ENCODE data around the gene ZNF853. TPM values are rescaled to one million over a fixed set of nuclear protein-coding genes. Genes with fewer than 3 reads are reported as not detected.

The ZNF853 gene
- total RNA-seq, 1 experiment from 2014 or later = not detected

DNA sequence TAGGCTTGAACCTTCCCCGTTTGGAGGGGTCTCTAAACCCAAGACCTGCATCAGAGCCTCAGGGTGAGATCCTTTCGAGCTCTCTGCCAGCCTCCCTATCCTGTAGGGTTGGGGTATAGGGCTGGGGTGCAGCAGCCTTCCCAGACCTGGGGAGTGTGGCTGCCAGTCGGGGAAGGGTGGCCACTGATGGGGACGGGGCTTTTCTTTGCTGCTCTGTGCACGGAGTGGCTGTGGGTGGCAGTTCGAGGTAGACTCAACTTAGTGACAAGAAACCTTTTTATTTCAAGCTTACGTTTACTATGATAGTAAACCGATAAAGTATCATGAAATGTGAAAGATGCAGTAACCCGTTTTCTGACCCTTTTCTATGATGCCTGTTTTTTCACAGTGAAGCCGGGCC lies 34.7 kb downstream of the ZNF853 start:
- no peak overlapping the region for H2AFZ ChIP-seq (ENCODE audit: low read length)
- H3K9me2 ChIP-seq (replicated peaks; ENCODE audit: insufficient read depth, low read length) = no peaks in the 10 kb centered on the region
- H3K4me3 ChIP-seq (ENCODE audit: low read length) = no peak overlapping the region
- H3K4me2 ChIP-seq (ENCODE audit: low read depth, low read length, poor library complexity, severe bottlenecking) = no peak overlapping the region
- no peak overlapping the region for H3K27ac ChIP-seq (ENCODE audit: low read length)
- no peaks in the 10 kb centered on the region for H3K9me3 ChIP-seq (ENCODE audit: low read length)
- DNase-seq = no peak
- no peaks in the 10 kb centered on the region for H3K4me1 ChIP-seq (ENCODE audit: low read length)
- H3K79me2 ChIP-seq (ENCODE audit: low read length) = peaks cover 5% of the 10 kb centered on the region; the same call in 1 of the 2 replicates
- no peak overlapping the region for H3K9ac ChIP-seq (ENCODE audit: low read length)
- no peaks in the 10 kb centered on the region for H3K27me3 ChIP-seq (ENCODE audit: low read length)
- H3K36me3 ChIP-seq (ENCODE audit: insufficient read depth, low read length) = peaks cover 6% of the 10 kb centered on the region; the same call in 1 of the 2 replicates
- H4K20me1 ChIP-seq (ENCODE audit: insufficient read depth, low read depth, low read length) = no peaks in the 10 kb centered on the region

DNA sequence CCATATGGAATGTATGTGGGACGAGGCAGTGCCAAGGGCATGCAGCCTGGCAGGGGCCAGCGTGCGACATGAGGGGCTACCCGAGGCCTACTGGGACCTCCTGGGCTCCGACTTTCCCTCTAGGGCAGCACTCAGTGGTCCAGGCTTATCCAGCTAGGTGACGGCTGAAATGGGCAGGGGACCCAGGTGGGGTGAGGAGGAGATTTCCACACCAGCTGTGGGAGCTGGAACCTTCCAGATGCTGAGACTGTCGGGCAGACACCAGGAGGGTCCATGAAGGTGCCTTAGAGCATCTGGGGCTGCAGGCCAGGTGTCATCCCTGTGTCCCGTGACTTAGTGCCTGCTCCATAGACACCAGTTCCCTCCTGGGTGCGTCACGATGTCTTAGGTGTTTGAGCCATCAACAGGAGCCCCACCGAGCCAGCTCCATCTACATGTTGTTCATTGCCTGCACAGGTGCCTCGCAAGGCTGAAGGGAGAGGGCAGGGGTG lies 35.2 kb downstream of the ZNF853 start:
- Histone ChIP-seq H3K36me3 (ENCODE audit: insufficient read depth, low read length) (peaks cover 6% of the 10 kb centered on the region; the same call in 1 of the 2 replicates), H2AFZ (ENCODE audit: low read length) (no peak overlapping the region), H3K9me3 (ENCODE audit: low read length) (no peaks in the 10 kb centered on the region)

DNA sequence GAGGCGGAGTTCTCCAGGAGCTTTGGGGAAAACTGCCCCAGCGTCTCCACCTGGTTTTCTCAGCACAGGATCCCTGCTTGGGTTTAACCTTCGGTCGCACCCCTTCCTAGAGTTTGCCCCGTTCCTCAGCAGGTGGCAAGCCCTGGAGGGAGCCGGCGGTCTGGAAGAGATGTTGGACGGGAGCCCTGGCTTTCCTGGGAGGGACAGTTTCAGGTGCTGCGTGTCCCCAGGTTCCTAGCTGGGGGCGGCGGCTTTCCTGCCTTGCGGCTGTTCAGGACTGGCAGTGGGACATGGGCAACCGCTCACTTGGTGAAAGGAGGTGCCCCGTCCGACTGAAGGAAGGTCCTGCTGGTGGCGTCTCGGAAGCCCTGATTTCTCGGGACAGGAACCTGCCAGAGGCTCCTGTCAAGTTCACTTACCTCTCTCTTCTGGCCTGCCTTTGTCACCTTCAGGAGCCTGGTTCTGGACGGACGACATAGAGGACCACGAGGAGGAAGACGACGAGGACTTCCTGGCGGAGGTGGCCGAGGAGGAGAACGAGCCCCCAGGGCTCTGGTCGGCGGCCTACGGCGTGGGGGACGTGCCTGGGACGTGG lies 36.5 kb downstream of the ZNF853 start:
- Histone ChIP-seq H3K4me2 (ENCODE audit: low read depth, low read length, poor library complexity, severe bottlenecking) (no peak overlapping the region), H3K9me3 (ENCODE audit: low read length) (no peaks in the 10 kb centered on the region)

More for the DNA sequence above, 35.2 kb downstream of the ZNF853 start:
- no peaks in the 10 kb centered on the region for H3K9me2 ChIP-seq (replicated peaks; ENCODE audit: insufficient read depth, low read length)
- H4K20me1 ChIP-seq (ENCODE audit: insufficient read depth, low read depth, low read length) = no peaks in the 10 kb centered on the region
- H3K4me2 ChIP-seq (ENCODE audit: low read depth, low read length, poor library complexity, severe bottlenecking) = no peak overlapping the region
- no peaks in the 10 kb centered on the region for H3K4me1 ChIP-seq (ENCODE audit: low read length)
- no peak overlapping the region for H3K9ac ChIP-seq (ENCODE audit: low read length)
- no peak for DNase-seq
- H3K27me3 ChIP-seq (ENCODE audit: low read length) = no peaks in the 10 kb centered on the region
- H3K4me3 ChIP-seq (ENCODE audit: low read length) = no peak overlapping the region
- peaks cover 4% of the 10 kb centered on the region; the same call in 1 of the 2 replicates for H3K79me2 ChIP-seq (ENCODE audit: low read length)
- no peak overlapping the region for H3K27ac ChIP-seq (ENCODE audit: low read length)

DNA sequence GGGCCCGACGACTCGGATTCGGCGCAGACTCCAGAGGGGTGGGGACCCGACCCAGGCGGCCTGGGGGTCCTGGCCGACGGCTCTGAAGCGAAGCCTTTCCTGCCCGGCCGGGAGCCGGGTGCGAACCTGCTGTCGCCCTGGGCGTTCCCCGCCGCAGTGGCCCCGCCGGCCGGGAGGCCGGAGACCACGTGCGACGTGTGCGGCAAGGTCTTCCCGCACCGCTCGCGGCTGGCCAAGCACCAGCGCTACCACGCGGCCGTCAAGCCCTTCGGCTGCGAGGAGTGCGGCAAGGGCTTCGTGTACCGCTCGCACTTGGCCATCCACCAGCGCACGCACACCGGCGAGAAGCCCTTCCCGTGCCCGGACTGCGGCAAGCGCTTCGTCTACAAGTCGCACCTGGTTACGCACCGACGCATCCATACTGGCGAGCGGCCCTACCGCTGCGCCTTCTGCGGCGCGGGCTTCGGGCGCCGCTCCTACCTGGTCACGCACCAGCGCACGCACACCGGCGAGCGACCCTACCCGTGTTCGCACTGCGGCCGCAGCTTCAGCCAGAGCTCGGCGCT lies 37.1 kb downstream of the ZNF853 start:
- no peaks in the 10 kb centered on the region for H4K20me1 ChIP-seq (ENCODE audit: insufficient read depth, low read depth, low read length)
- no peak overlapping the region for H3K9ac ChIP-seq (ENCODE audit: low read length)
- DNase-seq = no peak
- H3K27me3 ChIP-seq (ENCODE audit: low read length) = no peaks in the 10 kb centered on the region
- no peaks in the 10 kb centered on the region for H3K4me1 ChIP-seq (ENCODE audit: low read length)
- no peak overlapping the region for H3K4me3 ChIP-seq (ENCODE audit: low read length)
- no peaks in the 10 kb centered on the region for H3K9me3 ChIP-seq (ENCODE audit: low read length)
- H3K4me2 ChIP-seq (ENCODE audit: low read depth, low read length, poor library complexity, severe bottlenecking) = no peak overlapping the region
- no peaks in the 10 kb centered on the region for H3K79me2 ChIP-seq (ENCODE audit: low read length)
- H3K27ac ChIP-seq (ENCODE audit: low read length) = no peak overlapping the region
- H3K9me2 ChIP-seq (replicated peaks; ENCODE audit: insufficient read depth, low read length) = no peaks in the 10 kb centered on the region
- no peak overlapping the region for H2AFZ ChIP-seq (ENCODE audit: low read length)
- H3K36me3 ChIP-seq (ENCODE audit: insufficient read depth, low read length) = peaks cover 6% of the 10 kb centered on the region; the same call in 1 of the 2 replicates

More for the DNA sequence above, 36.5 kb downstream of the ZNF853 start:
- peaks cover 4% of the 10 kb centered on the region; the same call in 1 of the 2 replicates for H3K79me2 ChIP-seq (ENCODE audit: low read length)
- no peak overlapping the region for H2AFZ ChIP-seq (ENCODE audit: low read length)
- no peak overlapping the region for H3K9ac ChIP-seq (ENCODE audit: low read length)
- DNase-seq = no peak
- no peaks in the 10 kb centered on the region for H3K4me1 ChIP-seq (ENCODE audit: low read length)
- no peaks in the 10 kb centered on the region for H3K9me2 ChIP-seq (replicated peaks; ENCODE audit: insufficient read depth, low read length)
- H4K20me1 ChIP-seq (ENCODE audit: insufficient read depth, low read depth, low read length) = no peaks in the 10 kb centered on the region
- H3K27me3 ChIP-seq (ENCODE audit: low read length) = no peaks in the 10 kb centered on the region
- no peak overlapping the region for H3K4me3 ChIP-seq (ENCODE audit: low read length)
- H3K27ac ChIP-seq (ENCODE audit: low read length) = no peak overlapping the region
- H3K36me3 ChIP-seq (ENCODE audit: insufficient read depth, low read length) = peaks cover 6% of the 10 kb centered on the region; the same call in 1 of the 2 replicates

DNA sequence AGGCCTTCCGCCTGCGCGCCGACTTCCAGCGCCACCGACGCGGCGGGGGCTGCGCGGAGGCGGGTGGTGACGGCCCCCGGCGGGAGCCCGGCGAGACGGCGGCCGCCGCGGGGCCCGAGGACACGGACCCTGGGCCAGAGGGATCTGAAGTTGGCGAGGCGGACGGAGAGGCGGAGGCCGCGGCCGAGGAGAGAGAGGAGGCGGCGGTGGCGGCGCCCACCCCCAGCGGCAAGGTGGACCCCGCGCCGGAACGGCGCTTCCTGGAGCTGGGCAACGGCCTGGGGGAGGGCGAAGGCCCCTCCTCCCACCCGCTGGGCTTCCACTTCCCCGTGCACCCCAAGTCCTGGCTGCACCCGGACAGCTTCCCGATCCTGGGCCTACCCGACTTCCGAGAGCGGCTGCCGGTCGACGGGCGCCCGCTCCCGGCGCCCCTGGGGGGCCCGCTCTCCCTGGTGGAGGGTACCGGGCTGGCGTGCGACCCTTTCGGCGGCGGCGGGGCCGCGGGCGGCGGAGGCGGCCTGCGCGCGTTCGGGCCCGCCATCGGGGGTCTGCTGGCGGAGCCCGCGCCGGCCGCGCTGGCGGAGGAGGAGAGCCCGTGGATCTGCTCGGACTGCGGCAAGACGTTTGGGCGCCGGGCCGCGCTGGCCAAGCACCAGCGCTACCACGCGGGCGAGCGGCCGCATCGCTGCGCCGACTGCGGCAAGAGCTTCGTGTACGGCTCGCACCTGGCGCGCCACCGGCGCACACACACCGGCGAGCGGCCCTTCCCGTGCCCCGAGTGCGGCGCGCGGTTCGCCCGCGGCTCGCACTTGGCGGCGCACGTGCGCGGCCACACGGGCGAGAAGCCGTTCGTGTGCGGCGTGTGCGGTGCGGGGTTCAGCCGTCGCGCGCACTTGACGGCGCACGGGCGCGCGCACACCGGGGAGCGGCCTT lies 37.9 kb downstream of the ZNF853 start:
- Histone ChIP-seq H3K79me2 (ENCODE audit: low read length) (no peaks in the 10 kb centered on the region), H3K4me1 (ENCODE audit: low read length) (no peaks in the 10 kb centered on the region), H3K9me3 (ENCODE audit: low read length) (no peaks in the 10 kb centered on the region), H3K4me2 (ENCODE audit: low read depth, low read length, poor library complexity, severe bottlenecking) (no peak overlapping the region), H3K9me2 (replicated peaks; ENCODE audit: insufficient read depth, low read length) (no peaks in the 10 kb centered on the region), H4K20me1 (ENCODE audit: insufficient read depth, low read depth, low read length) (no peaks in the 10 kb centered on the region), H3K9ac (ENCODE audit: low read length) (no peak overlapping the region), H3K36me3 (ENCODE audit: insufficient read depth, low read length) (peaks cover 6% of the 10 kb centered on the region; the same call in 1 of the 2 replicates), H3K27ac (ENCODE audit: low read length) (no peak overlapping the region), H2AFZ (ENCODE audit: low read length) (no peak overlapping the region), H3K27me3 (ENCODE audit: low read length) (no peaks in the 10 kb centered on the region), H3K4me3 (ENCODE audit: low read length) (no peak overlapping the region)
- DNase-seq = no peak

DNA sequence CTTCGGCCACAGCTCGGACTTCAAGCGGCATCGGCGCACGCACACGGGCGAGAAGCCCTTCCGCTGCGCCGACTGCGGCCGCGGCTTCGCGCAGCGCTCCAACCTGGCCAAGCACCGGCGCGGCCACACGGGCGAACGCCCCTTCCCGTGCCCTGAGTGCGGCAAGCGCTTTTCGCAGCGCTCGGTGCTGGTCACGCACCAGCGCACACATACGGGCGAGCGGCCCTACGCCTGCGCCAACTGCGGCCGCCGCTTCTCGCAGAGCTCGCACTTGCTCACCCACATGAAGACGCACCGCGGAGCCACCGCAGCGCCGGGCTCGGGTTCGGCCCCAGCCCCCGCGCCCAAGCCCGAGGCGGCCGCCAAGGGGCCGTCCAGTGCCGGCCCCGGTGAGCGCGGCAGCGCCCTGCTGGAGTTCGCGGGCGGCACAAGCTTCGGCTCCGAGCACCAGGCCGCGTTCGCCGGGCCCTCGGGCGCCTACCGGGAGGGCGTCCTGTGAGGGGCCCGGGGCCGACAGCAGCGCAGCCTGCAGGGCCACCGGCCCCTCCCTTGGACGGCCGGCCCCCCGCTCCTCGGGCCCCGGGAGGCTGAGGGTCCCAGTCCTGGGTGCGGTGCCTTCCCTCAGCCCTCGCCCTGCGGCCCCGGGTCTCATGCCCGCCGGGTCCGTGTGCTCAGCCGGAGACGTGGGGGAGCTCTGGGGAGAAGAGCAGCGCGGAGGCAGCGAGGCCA lies 38.9 kb downstream of the ZNF853 start:
- H3K4me1 ChIP-seq (ENCODE audit: low read length) = no peaks in the 10 kb centered on the region
- no peaks in the 10 kb centered on the region for H3K79me2 ChIP-seq (ENCODE audit: low read length)
- no peak overlapping the region for H3K4me2 ChIP-seq (ENCODE audit: low read depth, low read length, poor library complexity, severe bottlenecking)
- H3K9me3 ChIP-seq (ENCODE audit: low read length) = no peaks in the 10 kb centered on the region
- DNase-seq = no peak
- no peak overlapping the region for H2AFZ ChIP-seq (ENCODE audit: low read length)
- H3K36me3 ChIP-seq (ENCODE audit: insufficient read depth, low read length) = peaks cover 6% of the 10 kb centered on the region; the same call in 1 of the 2 replicates
- no peaks in the 10 kb centered on the region for H3K9me2 ChIP-seq (replicated peaks; ENCODE audit: insufficient read depth, low read length)
- no peak overlapping the region for H3K27ac ChIP-seq (ENCODE audit: low read length)
- no peaks in the 10 kb centered on the region for H3K27me3 ChIP-seq (ENCODE audit: low read length)
- H4K20me1 ChIP-seq (ENCODE audit: insufficient read depth, low read depth, low read length) = no peaks in the 10 kb centered on the region
- no peak overlapping the region for H3K4me3 ChIP-seq (ENCODE audit: low read length)
- no peak overlapping the region for H3K9ac ChIP-seq (ENCODE audit: low read length)

DNA sequence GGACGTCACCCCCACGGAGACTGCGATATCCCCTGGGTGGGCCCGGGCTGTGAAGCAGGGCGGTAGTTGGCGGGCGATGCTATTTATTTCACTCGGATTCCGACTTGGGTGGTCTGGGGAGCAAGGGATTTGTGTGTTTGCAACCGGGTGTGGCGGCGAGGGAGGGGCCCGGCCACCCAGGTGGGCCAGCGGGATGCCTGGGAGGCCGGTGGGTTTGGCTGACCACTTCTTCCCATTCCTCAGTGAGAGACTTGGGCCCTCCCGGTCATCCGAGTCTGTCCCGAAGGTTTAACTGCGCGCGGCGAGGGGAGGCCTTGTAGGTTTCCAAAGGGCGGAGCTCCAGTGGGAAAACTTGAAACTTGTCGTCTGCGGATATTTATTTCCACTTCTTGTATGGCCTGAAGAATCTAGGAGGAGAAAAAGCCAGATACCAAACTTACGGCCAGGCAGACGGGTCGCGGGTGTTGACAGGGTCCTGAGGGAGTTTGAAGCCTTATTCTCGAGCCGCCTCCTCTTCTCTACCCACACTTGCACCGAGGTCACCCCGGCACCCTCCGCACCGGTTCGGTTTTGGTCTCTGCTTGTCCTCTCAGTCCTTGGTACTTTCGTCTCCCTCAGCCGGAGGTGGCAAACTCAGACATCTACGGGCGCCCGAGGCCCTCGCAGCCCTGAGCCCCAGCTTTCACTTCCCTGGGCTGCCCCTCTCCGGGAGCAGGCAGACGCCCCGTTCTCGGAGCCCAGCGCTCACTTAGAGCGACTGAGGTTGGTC lies 39.6 kb downstream of the ZNF853 start:
- Histone ChIP-seq H3K36me3 (ENCODE audit: insufficient read depth, low read length) (peaks cover 6% of the 10 kb centered on the region; the same call in 1 of the 2 replicates), H4K20me1 (ENCODE audit: insufficient read depth, low read depth, low read length) (no peaks in the 10 kb centered on the region), H3K27ac (ENCODE audit: low read length) (no peak overlapping the region), H3K79me2 (ENCODE audit: low read length) (no peaks in the 10 kb centered on the region), H3K4me1 (ENCODE audit: low read length) (no peaks in the 10 kb centered on the region), H3K9me2 (replicated peaks; ENCODE audit: insufficient read depth, low read length) (no peaks in the 10 kb centered on the region), H3K4me3 (ENCODE audit: low read length) (no peak overlapping the region), H3K4me2 (ENCODE audit: low read depth, low read length, poor library complexity, severe bottlenecking) (no peak overlapping the region), H3K9ac (ENCODE audit: low read length) (no peak overlapping the region), H2AFZ (ENCODE audit: low read length) (no peak overlapping the region), H3K27me3 (ENCODE audit: low read length) (no peaks in the 10 kb centered on the region), H3K9me3 (ENCODE audit: low read length) (no peaks in the 10 kb centered on the region)
- DNase-seq = no peak
